Right atrium auricular region (tissue), 2 donors: ENCODE measurements around the gene CRYBB1. TPM values are rescaled to one million over a fixed set of nuclear protein-coding genes. Genes with fewer than 3 reads are reported as not detected.

Experiments
- DNase-seq: peaks from one replicate; pipeline ENCODE4 v3.0.0-alpha.2; 2019; ENCODE audit warnings: low spot score
- H3K27ac ChIP-seq, 2 donors: fragments of 200-600 bp; sonication (generic); 1 replicate in 1 of 2; 2 replicates in 1 of 2; pipeline ENCODE4 v1.5.1; 2016 to 2019
- H3K27me3 ChIP-seq, 2 donors: fragments of 200-600 bp; sonication (generic); one replicate each; pipeline versions ENCODE4 v1.5.1 to v1.6.0; 2017 to 2019
- H3K36me3 ChIP-seq: fragments of 200-600 bp; sonication (generic); one replicate; pipeline ENCODE4 v1.5.1; 2016
- H3K4me1 ChIP-seq, 2 donors: fragments of 200-600 bp; sonication (generic); one replicate each; pipeline versions ENCODE4 v1.5.1 to v1.6.0; 2017 to 2019
- H3K4me3 ChIP-seq, 2 donors: fragments of 200-600 bp; sonication (generic); 1 replicate in 1 of 2; 2 replicates in 1 of 2; pipeline ENCODE4 v1.5.1; 2017 to 2019; ENCODE audit warnings: mild to moderate bottlenecking in 1 of 2, moderate library complexity in 1 of 2
- H3K9me3 ChIP-seq, 2 donors: fragments of 200-600 bp; sonication (generic); one replicate each; pipeline ENCODE4 v1.5.1; 2019
- total RNA-seq, 2 donors: library from RNA; depleted of rRNA; stranded (reverse); fragments of >200 nt; gene quantifications; one replicate each; pipeline ENCODE4 v1.1.0, GENCODE V29; 2016
- TF ChIP-seq, protein P1 (sequence below), 2 donors: fragments of 200-600 bp; sonication (generic); IDR thresholded peaks; one replicate each; pipeline ENCODE4 v1.5.1; 2019; ENCODE audit warnings: antibody characterized with exemption in 2 of 2

Gene CRYBB1
- total RNA-seq, 2 donors from 2014 or later: 0.79 to 1.7 TPM

DNA sequence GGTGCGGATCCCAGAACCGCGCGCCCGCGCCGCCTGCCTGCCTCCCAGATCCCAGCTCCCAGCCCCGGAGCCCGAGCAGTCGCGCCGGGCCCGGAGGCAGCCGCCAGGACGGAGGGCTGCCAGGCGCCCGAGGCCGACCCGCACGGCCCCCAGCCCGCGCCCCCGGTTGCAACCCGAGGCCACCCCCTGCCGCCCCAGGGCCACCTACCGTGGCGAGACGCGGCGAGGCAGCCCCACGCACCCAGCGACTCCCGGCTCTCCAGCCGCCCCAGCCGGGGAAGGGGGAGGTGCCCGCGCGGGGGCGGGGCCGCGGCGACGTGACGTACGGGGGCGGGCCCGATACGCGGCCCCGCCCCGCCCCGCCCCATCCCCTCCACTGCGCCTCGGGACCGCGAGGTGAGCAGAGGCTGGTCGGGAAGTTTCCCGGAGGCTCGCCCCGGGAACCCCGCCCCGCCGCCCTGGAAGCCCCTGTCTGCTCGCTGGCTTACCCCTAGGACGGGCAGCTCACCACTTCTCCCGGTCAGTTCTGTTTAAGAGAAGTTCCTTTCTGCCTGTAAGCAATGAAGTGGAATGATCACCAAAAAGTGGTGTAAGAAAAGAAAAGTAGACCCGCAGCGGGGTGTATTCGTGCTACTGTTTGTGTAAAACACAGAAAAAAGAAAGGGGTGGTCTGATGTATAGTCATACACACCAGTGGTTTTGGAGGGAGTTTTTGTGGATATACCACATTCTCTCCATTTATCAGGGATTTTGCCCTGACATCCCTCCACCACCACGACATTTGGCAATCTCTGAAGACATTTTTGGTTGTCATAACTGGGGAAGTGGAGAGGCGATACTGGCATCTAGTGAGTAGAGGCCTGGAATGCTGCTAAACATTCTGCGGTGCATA, 27.7 kb downstream of the CRYBB1 start, which contains the start of gene TPST2:
Gene TPST2, minus strand, starts transcription at position 288 of the 892 bp plus-strand sequence. CDS start 48,502 bp downstream, outside the sequence.
- DNase-seq: peak; percentile 74
- Histone ChIP-seq H3K4me1 (peaks cover 0 to 45% of the 10 kb centered on the region in 2 donors), H3K4me3 (peak within 1 kb of the TSS; percentile 80 to 97), H3K9me3 (no peaks in the 10 kb centered on the region), H3K27ac (peak within 1 kb of the TSS; percentile 76 to 89), H3K27me3 (no peaks in the 10 kb centered on the region), H3K36me3 (no peaks in the 10 kb centered on the region)
- TF ChIP-seq, protein P1, sequence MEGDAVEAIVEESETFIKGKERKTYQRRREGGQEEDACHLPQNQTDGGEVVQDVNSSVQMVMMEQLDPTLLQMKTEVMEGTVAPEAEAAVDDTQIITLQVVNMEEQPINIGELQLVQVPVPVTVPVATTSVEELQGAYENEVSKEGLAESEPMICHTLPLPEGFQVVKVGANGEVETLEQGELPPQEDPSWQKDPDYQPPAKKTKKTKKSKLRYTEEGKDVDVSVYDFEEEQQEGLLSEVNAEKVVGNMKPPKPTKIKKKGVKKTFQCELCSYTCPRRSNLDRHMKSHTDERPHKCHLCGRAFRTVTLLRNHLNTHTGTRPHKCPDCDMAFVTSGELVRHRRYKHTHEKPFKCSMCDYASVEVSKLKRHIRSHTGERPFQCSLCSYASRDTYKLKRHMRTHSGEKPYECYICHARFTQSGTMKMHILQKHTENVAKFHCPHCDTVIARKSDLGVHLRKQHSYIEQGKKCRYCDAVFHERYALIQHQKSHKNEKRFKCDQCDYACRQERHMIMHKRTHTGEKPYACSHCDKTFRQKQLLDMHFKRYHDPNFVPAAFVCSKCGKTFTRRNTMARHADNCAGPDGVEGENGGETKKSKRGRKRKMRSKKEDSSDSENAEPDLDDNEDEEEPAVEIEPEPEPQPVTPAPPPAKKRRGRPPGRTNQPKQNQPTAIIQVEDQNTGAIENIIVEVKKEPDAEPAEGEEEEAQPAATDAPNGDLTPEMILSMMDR (IDR thresholded peaks at IDR 0.05): no peak

DNA sequence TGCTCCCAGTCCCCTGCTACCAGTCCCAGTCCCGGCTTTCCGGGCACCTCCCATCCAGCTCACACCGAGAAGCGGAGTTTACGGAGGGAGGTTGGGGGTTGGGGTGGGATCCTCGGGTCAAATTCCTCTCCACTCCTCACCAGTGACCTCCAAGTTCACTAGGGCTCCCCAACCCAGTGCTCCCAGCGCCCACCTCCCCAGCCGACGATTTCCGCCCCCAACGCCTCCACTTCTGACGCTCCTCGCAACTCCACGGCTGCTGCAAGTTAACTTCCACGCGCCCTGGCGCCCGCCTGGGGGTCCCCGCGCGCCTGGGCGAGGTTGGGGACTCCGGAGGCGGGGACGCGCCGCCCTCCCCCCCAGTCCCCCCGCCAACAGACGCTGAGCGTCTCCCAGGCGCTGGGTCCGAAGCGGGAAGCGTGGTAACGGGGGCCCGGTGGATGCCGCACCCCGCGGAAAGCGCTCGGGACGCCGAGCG, 28.4 kb downstream of the CRYBB1 start:
- TF ChIP-seq, protein P1 (IDR thresholded peaks at IDR 0.05): no peak
- Histone ChIP-seq H3K9me3 (no peaks in the 10 kb centered on the region), H3K36me3 (no peaks in the 10 kb centered on the region), H3K27ac (peak overlapping the region; percentile 76 to 89), H3K4me1 (peaks cover 0 to 52% of the 10 kb centered on the region in 2 donors), H3K4me3 (peak overlapping the region; percentile 80 to 97), H3K27me3 (no peaks in the 10 kb centered on the region)
- DNase-seq: no peak

DNA sequence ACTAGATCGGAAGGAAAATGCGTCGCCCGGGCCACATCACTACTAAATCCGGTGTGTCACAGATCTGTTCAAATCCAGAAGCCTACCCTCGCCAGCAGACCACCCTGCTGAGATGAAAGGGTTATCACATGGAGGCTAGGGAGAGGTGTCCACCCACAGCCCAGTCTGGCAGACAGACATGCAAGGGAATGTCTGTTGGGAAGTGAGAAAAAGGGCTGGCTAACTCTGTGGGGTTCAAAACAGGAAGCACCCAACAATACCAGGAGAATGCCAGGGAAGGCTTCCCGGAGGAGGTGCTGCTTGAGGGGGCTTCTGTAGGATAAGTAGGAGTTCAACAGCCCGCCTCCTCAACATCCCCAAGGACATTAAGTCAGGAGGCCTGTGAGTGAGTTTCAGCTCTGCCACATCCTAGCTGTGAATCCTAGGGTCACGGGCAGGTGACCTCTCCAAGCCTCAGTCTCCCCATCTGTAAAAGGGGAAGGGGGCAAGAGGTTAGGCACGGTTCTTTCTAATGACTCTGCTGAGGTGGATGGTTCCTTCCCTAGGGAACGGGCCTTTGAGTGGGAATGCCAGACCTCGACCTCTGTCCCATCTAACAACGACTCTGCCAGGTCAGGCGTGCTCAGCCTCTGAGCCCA, 29.0 kb downstream of the CRYBB1 start:
- peaks cover 0 to 55% of the 10 kb centered on the region in 2 donors for H3K4me1 ChIP-seq
- no peak for DNase-seq

DNA sequence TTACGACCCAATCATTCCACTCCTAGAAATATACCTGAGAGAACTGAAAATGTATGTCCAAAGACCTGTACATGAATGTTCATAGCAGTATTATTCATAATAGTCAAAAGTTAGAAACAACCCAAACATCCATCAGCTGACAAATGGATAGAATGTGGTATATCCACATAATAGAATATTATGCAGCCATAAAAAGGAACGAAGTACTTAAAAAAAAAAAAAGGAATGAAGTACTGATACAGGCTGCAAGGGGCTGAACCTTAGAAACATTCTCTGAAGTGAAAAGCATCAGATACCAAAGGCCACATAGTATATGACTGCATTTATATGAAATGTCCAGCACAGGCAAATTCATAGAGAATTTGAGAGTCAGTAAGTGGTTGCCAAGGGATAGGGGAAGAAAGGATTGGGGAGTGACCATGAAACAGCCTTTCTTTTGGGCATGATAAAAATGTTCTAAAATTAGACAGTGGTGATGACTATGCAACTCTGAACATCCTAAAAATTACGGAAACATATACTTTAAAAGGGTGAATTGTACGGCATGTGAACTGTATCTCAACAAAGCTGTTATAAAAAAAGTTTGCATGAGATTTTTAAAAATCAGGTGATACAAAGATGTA, 29.7 kb downstream of the CRYBB1 start:
- Histone ChIP-seq H3K4me1 (peaks cover 0 to 55% of the 10 kb centered on the region in 2 donors), H3K4me3 (no peak overlapping the region)

More for the DNA sequence above, 29.0 kb downstream of the CRYBB1 start:
- H3K4me3 ChIP-seq: peak overlapping the region; percentile 80 to 97
- TF ChIP-seq, protein P1 (IDR thresholded peaks at IDR 0.05): no peak
- H3K36me3 ChIP-seq: no peaks in the 10 kb centered on the region
- no peaks in the 10 kb centered on the region for H3K9me3 ChIP-seq
- H3K27me3 ChIP-seq: no peaks in the 10 kb centered on the region
- peak overlapping the region; percentile 76 to 89 for H3K27ac ChIP-seq

More for the DNA sequence above, 29.7 kb downstream of the CRYBB1 start:
- H3K9me3 ChIP-seq: no peaks in the 10 kb centered on the region
- H3K36me3 ChIP-seq: no peaks in the 10 kb centered on the region
- DNase-seq: no peak
- H3K27me3 ChIP-seq: no peaks in the 10 kb centered on the region
- H3K27ac ChIP-seq: peak overlapping the region; percentile 76 to 89
- TF ChIP-seq, protein P1 (IDR thresholded peaks at IDR 0.05): no peak
